Naive B cell (primary cell): ENCODE measurements around the gene ASB10. TPM values are rescaled to one million over a fixed set of nuclear protein-coding genes. Genes with fewer than 3 reads are reported as not detected.
A peak's percentile ranks its signal among the peaks of the same experiment; 100 is the strongest.

Source experiments
- ATAC-seq, 2 donors: fragments of 150-1000 bp; cut with Tn5 transposase; 2 replicates each; pipeline ENCODE4 v1.10.0; 2021; ENCODE audit warnings: low read depth in 2 of 2, mild to moderate bottlenecking in 2 of 2, moderate library complexity in 2 of 2
- DNase-seq: peaks from one replicate; pipeline ENCODE4 v3.0.0; 2022
- H3K27ac Mint-ChIP-seq, 6 donors: one replicate each; pipeline ENCODE4 v1.8.0; 2020 to 2022; ENCODE audit warnings: mild to moderate bottlenecking in 6 of 6, mixed read lengths in 6 of 6, moderate library complexity in 5 of 6, inconsistent platforms in 2 of 6
- H3K27me3 Mint-ChIP-seq, 3 donors: one replicate each; pipeline ENCODE4 v1.8.0; 2021 to 2022; ENCODE audit warnings: mixed read lengths in 3 of 3, mild to moderate bottlenecking in 1 of 3
- H3K36me3 Mint-ChIP-seq, 2 donors: one replicate each; pipeline ENCODE4 v1.8.0; 2020 to 2022; ENCODE audit warnings: mixed read lengths in 2 of 2, inconsistent platforms in 1 of 2, mild to moderate bottlenecking in 1 of 2
- H3K4me1 Mint-ChIP-seq, 3 donors: one replicate each; pipeline ENCODE4 v1.8.0; 2020 to 2022; ENCODE audit warnings: mixed read lengths in 3 of 3, inconsistent platforms in 1 of 3, mild to moderate bottlenecking in 1 of 3, moderate library complexity in 1 of 3
- H3K4me3 Mint-ChIP-seq, 8 donors: one replicate each; pipeline ENCODE4 v1.8.0; 2020 to 2022; ENCODE audit warnings: mild to moderate bottlenecking in 8 of 8, mixed read lengths in 8 of 8, moderate library complexity in 8 of 8, inconsistent platforms in 2 of 8
- H3K9me3 Mint-ChIP-seq, 7 donors: one replicate each; pipeline ENCODE4 v1.8.0; 2020 to 2022; ENCODE audit warnings: mixed read lengths in 7 of 7, mild to moderate bottlenecking in 5 of 7, inconsistent platforms in 2 of 7, moderate library complexity in 1 of 7
- polyA plus RNA-seq, 6 donors: library from polyadenylated mRNA; unstranded; fragments of 300-500 nt; fragmentation: Illumina TruSeq; gene quantifications; one replicate each; pipeline ENCODE4 v1.2.3, GENCODE V29; 2021; ENCODE audit warnings: low read depth in 6 of 6

The ASB10 gene
- polyA plus RNA-seq, 6 donors from 2014 or later, result not detected

GRCh38 chr7:151206914-151207313 lies 19.9 kb upstream of the ASB10 start:
- DNase-seq (no peak), ATAC-seq (no peak)
- peak overlapping the region in 1 of 6 donors; percentile 47 for H3K27ac Mint-ChIP-seq
- H3K36me3 Mint-ChIP-seq, result no peaks in the 10 kb centered on the region
- peaks cover 10 to 43% (median 34%) of the 10 kb centered on the region in 3 donors for H3K27me3 Mint-ChIP-seq
- no peaks in the 10 kb centered on the region for H3K9me3 Mint-ChIP-seq
- no peak overlapping the region for H3K4me3 Mint-ChIP-seq
- peaks cover 0 to 7% (median 4%) of the 10 kb centered on the region in 3 donors for H3K4me1 Mint-ChIP-seq

DNA sequence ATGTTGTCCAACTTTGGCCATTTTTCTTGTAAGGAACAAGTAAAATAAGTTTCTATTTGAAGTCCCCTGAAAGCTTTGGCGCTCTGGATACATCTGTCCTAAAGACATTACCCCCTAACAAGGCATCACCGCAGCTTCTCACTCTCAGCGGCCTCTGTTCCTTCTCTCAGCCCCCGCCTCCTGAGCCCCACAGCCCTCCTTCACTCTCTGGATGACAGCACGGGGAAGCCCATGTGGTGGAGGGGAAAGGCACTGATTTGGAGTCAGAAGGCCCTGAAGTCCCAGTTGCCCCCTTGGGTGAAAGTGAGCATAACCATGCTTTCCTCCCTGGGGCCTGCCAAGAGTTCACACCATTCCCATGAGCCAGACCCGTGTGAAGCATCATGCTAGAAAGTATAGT lies 18.7 kb upstream of the ASB10 start:
- Mint-ChIP-seq H3K27me3 (peaks cover 14 to 55% (median 46%) of the 10 kb centered on the region in 3 donors), H3K4me1 (peaks cover 0 to 7% (median 4%) of the 10 kb centered on the region in 3 donors), H3K27ac (peak overlapping the region in 1 of 6 donors; percentile 33), H3K36me3 (no peaks in the 10 kb centered on the region), H3K9me3 (no peaks in the 10 kb centered on the region), H3K4me3 (no peak overlapping the region)
- DNase-seq (no peak), ATAC-seq (no peak)

DNA sequence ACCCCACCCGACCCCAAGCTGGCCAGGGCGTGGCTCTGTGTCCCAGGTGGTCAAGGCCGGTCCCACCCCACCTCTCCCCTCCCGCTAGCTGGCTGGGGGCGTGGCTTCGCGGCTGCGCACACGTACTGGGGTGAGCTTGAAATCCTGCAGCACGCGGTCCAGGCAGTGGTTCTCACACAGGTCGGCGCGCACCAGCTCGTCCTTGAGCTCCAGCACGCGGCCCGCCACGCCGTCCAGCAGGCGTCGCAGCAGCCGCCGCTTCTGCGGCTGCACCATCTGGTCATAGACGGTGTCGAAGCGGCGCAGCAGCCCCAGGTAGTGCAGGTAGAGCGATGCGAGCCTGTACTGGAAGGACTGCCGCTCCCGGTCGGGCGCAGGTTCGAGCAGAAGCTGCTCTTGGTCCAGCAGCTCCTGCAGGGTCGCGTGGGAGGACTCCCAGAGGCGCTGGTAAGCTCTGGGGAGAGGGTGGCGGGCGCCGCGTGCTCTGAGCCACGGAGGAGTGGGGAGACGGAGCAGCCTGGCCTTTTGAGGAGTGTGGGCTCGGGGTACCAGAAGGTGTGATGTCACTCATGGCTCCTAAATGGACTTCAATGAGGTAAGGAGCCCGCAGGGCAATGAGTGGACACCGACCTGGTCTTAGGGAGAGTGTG lies 17.5 kb upstream of the ASB10 start:
- DNase-seq (no peak), ATAC-seq (no peak)
- no peaks in the 10 kb centered on the region for H3K9me3 Mint-ChIP-seq
- H3K27ac Mint-ChIP-seq, result no peak overlapping the region
- no peaks in the 10 kb centered on the region for H3K36me3 Mint-ChIP-seq
- H3K4me3 Mint-ChIP-seq, result no peak overlapping the region
- peaks cover 0 to 7% (median 4%) of the 10 kb centered on the region in 3 donors for H3K4me1 Mint-ChIP-seq
- H3K27me3 Mint-ChIP-seq, result peaks cover 14 to 60% (median 57%) of the 10 kb centered on the region in 3 donors

DNA sequence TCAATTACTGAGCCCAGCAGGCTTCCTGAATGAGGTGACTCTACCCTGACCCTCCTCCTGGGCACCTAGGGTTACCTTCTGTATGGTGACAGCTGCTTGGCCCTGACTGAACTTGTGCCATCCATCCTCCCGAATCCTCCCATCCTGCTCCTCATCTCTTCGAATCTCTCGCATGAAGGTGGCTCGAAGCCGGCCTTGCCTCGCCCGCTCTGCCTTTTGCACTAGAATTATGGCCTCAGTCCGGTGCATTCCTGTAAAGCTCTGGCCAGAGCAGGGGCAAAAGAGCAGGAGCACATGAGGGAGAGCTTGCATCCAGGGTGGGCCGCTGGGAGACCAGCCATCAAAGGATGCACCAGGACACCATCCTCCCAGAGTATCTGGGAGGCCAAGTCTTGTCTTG lies 15.8 kb upstream of the ASB10 start:
- peaks cover 0 to 7% (median 4%) of the 10 kb centered on the region in 3 donors for H3K4me1 Mint-ChIP-seq
- no peak overlapping the region for H3K4me3 Mint-ChIP-seq
- H3K36me3 Mint-ChIP-seq, result no peaks in the 10 kb centered on the region
- DNase-seq (no peak), ATAC-seq (no peak)
- H3K27me3 Mint-ChIP-seq, result peaks cover 14 to 63% (median 59%) of the 10 kb centered on the region in 3 donors
- H3K9me3 Mint-ChIP-seq, result no peaks in the 10 kb centered on the region
- no peak overlapping the region for H3K27ac Mint-ChIP-seq

DNA sequence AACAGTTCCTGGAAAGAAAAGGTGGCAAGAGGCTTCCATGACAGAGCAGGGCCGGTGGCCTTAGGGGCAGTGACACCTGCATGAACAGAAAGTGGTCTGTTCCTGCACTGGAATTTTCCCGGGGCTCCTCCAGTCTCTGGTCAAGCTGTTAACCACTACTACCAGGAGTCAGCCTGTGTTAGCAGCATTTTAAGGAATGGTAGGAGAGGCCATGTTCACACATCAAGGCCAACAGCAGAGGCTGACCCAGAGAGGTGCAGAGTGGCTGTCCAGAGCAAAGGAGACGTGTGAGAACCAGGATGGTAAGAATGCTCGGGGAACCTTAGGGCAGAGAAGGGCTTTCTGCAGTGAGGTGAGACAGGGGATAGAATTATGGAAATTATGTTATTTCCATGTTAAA lies 14.7 kb upstream of the ASB10 start:
- Mint-ChIP-seq H3K27me3 (peaks cover 14 to 59% (median 58%) of the 10 kb centered on the region in 3 donors), H3K27ac (no peak overlapping the region), H3K4me3 (no peak overlapping the region), H3K4me1 (peaks cover 0 to 3% (median 3%) of the 10 kb centered on the region in 3 donors), H3K9me3 (no peaks in the 10 kb centered on the region), H3K36me3 (no peaks in the 10 kb centered on the region)
- ATAC-seq, result no peak
- DNase-seq, result no peak

DNA sequence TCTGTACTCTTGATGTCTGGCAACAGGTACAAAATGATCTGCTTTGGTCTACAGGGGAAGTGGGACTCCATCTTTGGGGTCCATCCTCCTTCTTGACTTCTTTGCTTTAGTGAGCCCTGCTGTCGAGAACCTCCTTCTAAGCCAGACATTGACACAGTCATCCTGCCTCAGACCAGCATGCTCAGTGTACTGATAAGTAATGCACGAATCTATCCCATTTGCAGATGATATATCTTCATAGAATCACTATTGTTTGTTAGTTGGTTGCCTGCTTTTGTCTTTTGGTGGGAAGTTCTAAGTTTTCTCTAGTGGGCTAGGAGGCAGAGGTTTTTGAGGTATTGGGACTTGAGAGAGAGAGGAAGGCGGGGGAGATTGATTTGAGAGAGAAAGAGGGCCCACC lies 14.3 kb upstream of the ASB10 start:
- Mint-ChIP-seq H3K27me3 (peaks cover 14 to 59% (median 54%) of the 10 kb centered on the region in 3 donors), H3K9me3 (no peaks in the 10 kb centered on the region), H3K36me3 (no peaks in the 10 kb centered on the region), H3K4me3 (no peak overlapping the region), H3K27ac (no peak overlapping the region), H3K4me1 (no peaks in the 10 kb centered on the region)
- DNase-seq (no peak), ATAC-seq (no peak)

GRCh38 chr7:151198945-151199848 lies 12.1 kb upstream of the ASB10 start:
- H3K4me3 Mint-ChIP-seq, result no peak overlapping the region
- peaks cover 22 to 46% (median 40%) of the 10 kb centered on the region in 3 donors for H3K27me3 Mint-ChIP-seq
- no peak overlapping the region for H3K27ac Mint-ChIP-seq
- DNase-seq, result no peak
- H3K4me1 Mint-ChIP-seq, result no peaks in the 10 kb centered on the region
- no peaks in the 10 kb centered on the region for H3K36me3 Mint-ChIP-seq
- H3K9me3 Mint-ChIP-seq, result no peaks in the 10 kb centered on the region
- ATAC-seq, result no peak

DNA sequence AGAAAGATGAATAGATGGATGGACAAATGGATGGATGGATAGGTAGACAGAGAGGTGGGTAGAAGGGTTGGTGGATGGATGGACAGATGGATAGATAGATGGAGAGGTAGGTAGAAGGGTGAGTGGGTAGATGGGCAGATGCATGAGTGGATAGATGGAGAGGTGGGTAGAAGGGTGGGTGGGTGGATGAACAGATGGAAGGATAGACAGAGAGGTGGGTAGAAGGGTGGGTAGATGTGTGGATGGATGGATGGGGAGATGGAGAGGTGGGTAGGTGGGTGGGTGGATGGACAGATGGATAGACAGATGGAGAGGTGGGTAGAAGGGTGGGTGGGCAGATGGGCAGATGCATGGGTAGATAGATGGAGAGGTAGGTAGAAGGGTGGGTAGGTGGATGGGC lies 10.9 kb upstream of the ASB10 start:
- H3K36me3 Mint-ChIP-seq, result no peaks in the 10 kb centered on the region
- no peaks in the 10 kb centered on the region for H3K9me3 Mint-ChIP-seq
- H3K4me1 Mint-ChIP-seq, result no peaks in the 10 kb centered on the region
- DNase-seq (no peak), ATAC-seq (no peak)
- H3K4me3 Mint-ChIP-seq, result no peak overlapping the region
- H3K27ac Mint-ChIP-seq, result no peak overlapping the region
- H3K27me3 Mint-ChIP-seq, result peaks cover 22 to 50% (median 35%) of the 10 kb centered on the region in 3 donors

DNA sequence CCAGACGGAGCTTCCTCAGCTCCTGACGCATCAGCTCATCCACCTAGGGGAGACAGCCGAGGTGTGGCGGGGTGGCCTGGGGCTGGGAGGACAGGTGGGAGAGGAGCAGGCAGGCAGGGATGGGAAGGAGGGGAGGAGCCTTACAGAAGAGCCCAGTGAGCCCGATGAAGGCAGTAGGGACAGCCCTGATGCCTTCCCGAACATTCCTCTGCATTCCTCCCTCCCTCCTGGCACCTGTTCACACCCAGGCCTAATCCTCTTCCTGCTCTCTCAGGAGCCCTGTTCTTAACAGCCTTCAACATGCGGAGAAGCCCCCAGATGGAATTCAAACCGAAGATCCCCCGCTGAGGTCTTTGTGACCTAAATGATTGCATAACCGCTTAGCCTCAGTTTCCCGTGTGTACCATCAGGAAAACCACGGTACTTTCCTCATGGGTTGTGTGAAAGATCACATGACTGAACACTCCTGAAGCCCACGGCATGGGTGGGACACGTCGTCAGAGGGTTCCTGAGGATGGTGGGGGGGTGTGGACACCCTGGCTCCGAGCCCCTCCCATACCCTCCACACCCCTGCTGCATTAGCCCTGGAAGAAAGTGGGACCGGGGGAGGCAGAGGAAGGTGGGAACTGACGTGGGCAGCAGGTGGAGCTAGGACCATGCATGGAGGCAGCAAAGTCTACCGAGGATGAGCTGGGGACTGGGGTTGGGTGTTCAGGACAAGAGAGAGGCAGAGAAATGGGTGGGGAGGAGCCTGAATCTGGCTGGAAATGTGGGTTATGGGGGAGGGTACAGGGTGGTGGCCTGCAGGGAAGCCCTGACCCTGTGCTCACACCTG lies 8.8 kb upstream of the ASB10 start:
- no peak for ATAC-seq
- Mint-ChIP-seq H3K27ac (no peak overlapping the region), H3K4me3 (no peak overlapping the region), H3K36me3 (no peaks in the 10 kb centered on the region), H3K9me3 (no peaks in the 10 kb centered on the region), H3K4me1 (no peaks in the 10 kb centered on the region), H3K27me3 (peaks cover 10 to 38% (median 34%) of the 10 kb centered on the region in 3 donors)
- DNase-seq, result no peak

GRCh38 chr7:151194188-151194587 lies 7.1 kb upstream of the ASB10 start:
- no peak overlapping the region for H3K4me3 Mint-ChIP-seq
- no peaks in the 10 kb centered on the region for H3K4me1 Mint-ChIP-seq
- DNase-seq, result no peak
- no peak for ATAC-seq
- H3K36me3 Mint-ChIP-seq, result no peaks in the 10 kb centered on the region
- peaks cover 25 to 41% (median 35%) of the 10 kb centered on the region in 3 donors for H3K27me3 Mint-ChIP-seq
- no peak overlapping the region for H3K27ac Mint-ChIP-seq
- H3K9me3 Mint-ChIP-seq, result no peaks in the 10 kb centered on the region

- Mint-ChIP-seq H3K36me3 (no peaks in the 10 kb centered on the region), H3K9me3 (no peaks in the 10 kb centered on the region), H3K4me1 (peaks cover 0 to under 1% (median 0%) of the 10 kb centered on the region in 3 donors), H3K4me3 (no peak overlapping the region), H3K27me3 (peaks cover 31 to 49% (median 42%) of the 10 kb centered on the region in 3 donors), H3K27ac (no peak overlapping the region)
- no peak for DNase-seq
- ATAC-seq, result no peak
Measured at GRCh38 chr7:151193203-151193978, 6.3 kb upstream of the ASB10 start.

- Mint-ChIP-seq H3K27me3 (peaks cover 31 to 59% (median 49%) of the 10 kb centered on the region in 3 donors), H3K27ac (no peak overlapping the region)
Measured at GRCh38 chr7:151192002-151192539, 5.0 kb upstream of the ASB10 start.

More at GRCh38 chr7:151192002-151192539, 5.0 kb upstream of the ASB10 start:
- Mint-ChIP-seq H3K4me3 (no peak overlapping the region), H3K36me3 (no peaks in the 10 kb centered on the region), H3K9me3 (no peaks in the 10 kb centered on the region), H3K4me1 (peaks cover 0 to 5% (median 4%) of the 10 kb centered on the region in 3 donors)
- DNase-seq, result no peak
- no peak for ATAC-seq
